ENCODE results near the gene KLF7. TPM values are rescaled to one million over a fixed set of nuclear protein-coding genes. Genes with fewer than 3 reads are reported as not detected.

KLF7 gene
- total RNA-seq, 2 experiments from 2014 or later, result 24.1 to 29.5 TPM

- peaks cover 76% of the 10 kb centered on the region for H3K4me1 Mint-ChIP-seq (ENCODE audit: low read depth)
- H3K9me3 Mint-ChIP-seq, result no peaks in the 10 kb centered on the region
- ChIA-PET POLR2A (interaction anchor here (0.6 to 1.1 kb wide), 2 partner anchors 10 to 321 kb away, joined by 3 to 4 read pairs; no protein-coding TSS in a partner anchor), CTCF (interaction anchor here (1.1 to 1.2 kb wide), 2 partner anchors 9 to 88 kb away, joined by 3 read pairs; no protein-coding TSS in a partner anchor)
- no peak for DNase-seq
- H3K36me3 Mint-ChIP-seq, result peaks cover 9% of the 10 kb centered on the region
- intact Hi-C loops (cut with micrococcal nuclease), result no loop called here
- no peak overlapping the region for H3K27ac Mint-ChIP-seq
- no peak overlapping the region for H3K4me3 Mint-ChIP-seq
- no peaks in the 10 kb centered on the region for H3K27me3 Mint-ChIP-seq
These were observed 31.8 kb downstream of the KLF7 start for GRCh38 chr2:207133820-207134519.

- no peak for DNase-seq
- no peak overlapping the region for H3K4me3 Mint-ChIP-seq
- ChIA-PET POLR2A (no interaction called here), CTCF (no interaction called here)
- peaks cover 71% of the 10 kb centered on the region for H3K4me1 Mint-ChIP-seq (ENCODE audit: low read depth)
- H3K36me3 Mint-ChIP-seq, result peaks cover 6% of the 10 kb centered on the region
- H3K27me3 Mint-ChIP-seq, result no peaks in the 10 kb centered on the region
- no peaks in the 10 kb centered on the region for H3K9me3 Mint-ChIP-seq
- no peak overlapping the region for H3K27ac Mint-ChIP-seq
- intact Hi-C loops (cut with micrococcal nuclease), result no loop called here
These were observed 32.3 kb downstream of the KLF7 start for GRCh38 chr2:207133458-207133819.

- H3K27ac Mint-ChIP-seq, result peak overlapping the region; percentile 39
- H3K4me1 Mint-ChIP-seq (ENCODE audit: low read depth), result peaks cover 62% of the 10 kb centered on the region
- no peaks in the 10 kb centered on the region for H3K9me3 Mint-ChIP-seq
- H3K4me3 Mint-ChIP-seq, result no peak overlapping the region
- no peaks in the 10 kb centered on the region for H3K27me3 Mint-ChIP-seq
- peaks cover 13% of the 10 kb centered on the region for H3K36me3 Mint-ChIP-seq
- intact Hi-C loops (cut with micrococcal nuclease), result no loop called here
- ChIA-PET CTCF (interaction anchor here (1.0 kb wide), 1 partner anchor 58 kb away, joined by 3 read pairs; no protein-coding TSS in a partner anchor), POLR2A (interaction anchor here (0.9 kb wide), 1 partner anchor 10 kb away, joined by 3 read pairs; no protein-coding TSS in a partner anchor)
- no peak for DNase-seq
These were observed 33.7 kb downstream of the KLF7 start for GRCh38 chr2:207132019-207132418.

- Mint-ChIP-seq H3K36me3 (peaks cover 13% of the 10 kb centered on the region), H3K4me3 (no peak overlapping the region), H3K27ac (peak overlapping the region; percentile 39), H3K4me1 (ENCODE audit: low read depth) (peaks cover 65% of the 10 kb centered on the region), H3K27me3 (no peaks in the 10 kb centered on the region), H3K9me3 (no peaks in the 10 kb centered on the region)
- DNase-seq, result no peak
- ChIA-PET POLR2A (interaction anchor here (0.9 kb wide), 1 partner anchor 10 kb away, joined by 3 read pairs; no protein-coding TSS in a partner anchor), CTCF (interaction anchor here (1.0 kb wide), 1 partner anchor 57 kb away, joined by 3 read pairs; no protein-coding TSS in a partner anchor)
- intact Hi-C loops (cut with micrococcal nuclease), result no loop called here
These were observed 34.2 kb downstream of the KLF7 start for GRCh38 chr2:207131594-207131993.

- H3K27me3 Mint-ChIP-seq, result no peaks in the 10 kb centered on the region
- H3K9me3 Mint-ChIP-seq, result no peaks in the 10 kb centered on the region
- peaks cover 13% of the 10 kb centered on the region for H3K36me3 Mint-ChIP-seq
- POLR2A ChIA-PET, result no interaction called here
- H3K4me1 Mint-ChIP-seq (ENCODE audit: low read depth), result peaks cover 66% of the 10 kb centered on the region
- H3K27ac Mint-ChIP-seq, result peak overlapping the region; percentile 61
- intact Hi-C loops (cut with micrococcal nuclease), result no loop called here
- no peak overlapping the region for H3K4me3 Mint-ChIP-seq
- DNase-seq, result no peak
- CTCF ChIA-PET, result interaction anchor here (0.7 kb wide), 1 partner anchor 13 kb away, joined by 3 read pairs; no protein-coding TSS in a partner anchor
These were observed 34.7 kb downstream of the KLF7 start for GRCh38 chr2:207130958-207131521.

- H3K4me1 Mint-ChIP-seq (ENCODE audit: low read depth), result peaks cover 65% of the 10 kb centered on the region
- CTCF ChIA-PET, result no interaction called here
- POLR2A ChIA-PET, result no interaction called here
These were observed 35.9 kb downstream of the KLF7 start for GRCh38 chr2:207129821-207130220.

GRCh38 chr2:207128867-207129266 lies 36.9 kb downstream of the KLF7 start:
- intact Hi-C loops (cut with micrococcal nuclease), result loop anchor here (10.0 kb wide), 1 partner anchor 144 kb away; no protein-coding TSS in a partner anchor

More at GRCh38 chr2:207129821-207130220, 35.9 kb downstream of the KLF7 start:
- H3K4me3 Mint-ChIP-seq, result no peak overlapping the region
- peaks cover 13% of the 10 kb centered on the region for H3K36me3 Mint-ChIP-seq
- no peak overlapping the region for H3K27ac Mint-ChIP-seq
- no peak for DNase-seq
- H3K27me3 Mint-ChIP-seq, result no peaks in the 10 kb centered on the region
- intact Hi-C loops (cut with micrococcal nuclease), result loop anchor here (10.0 kb wide), 1 partner anchor 145 kb away; no protein-coding TSS in a partner anchor
- H3K9me3 Mint-ChIP-seq, result no peaks in the 10 kb centered on the region

GRCh38 chr2:207126724-207127308 lies 38.9 kb downstream of the KLF7 start:
- no peak for DNase-seq
- ChIA-PET POLR2A (no interaction called here), CTCF (interaction anchor here (0.6 kb wide), 1 partner anchor 303 kb away, joined by 3 read pairs; no protein-coding TSS in a partner anchor)
- Mint-ChIP-seq H3K4me3 (no peak overlapping the region), H3K4me1 (ENCODE audit: low read depth) (peaks cover 70% of the 10 kb centered on the region), H3K27ac (no peak overlapping the region), H3K9me3 (no peaks in the 10 kb centered on the region), H3K27me3 (no peaks in the 10 kb centered on the region), H3K36me3 (peaks cover 28% of the 10 kb centered on the region)
- intact Hi-C loops (cut with micrococcal nuclease), result loop anchor here (10.0 kb wide), 1 partner anchor 142 kb away; no protein-coding TSS in a partner anchor

More at GRCh38 chr2:207128867-207129266, 36.9 kb downstream of the KLF7 start:
- no peaks in the 10 kb centered on the region for H3K27me3 Mint-ChIP-seq
- no peak for DNase-seq
- no peaks in the 10 kb centered on the region for H3K9me3 Mint-ChIP-seq
- peaks cover 65% of the 10 kb centered on the region for H3K4me1 Mint-ChIP-seq (ENCODE audit: low read depth)
- no peak overlapping the region for H3K27ac Mint-ChIP-seq
- ChIA-PET CTCF (no interaction called here), POLR2A (no interaction called here)
- H3K4me3 Mint-ChIP-seq, result no peak overlapping the region
- peaks cover 18% of the 10 kb centered on the region for H3K36me3 Mint-ChIP-seq

- H3K27me3 Mint-ChIP-seq, result no peaks in the 10 kb centered on the region
- DNase-seq, result no peak
- H3K9me3 Mint-ChIP-seq, result no peaks in the 10 kb centered on the region
- CTCF ChIA-PET, result interaction anchor here (1.0 to 1.1 kb wide), 2 partner anchors 31 to 51 kb away, joined by 3 to 4 read pairs; no protein-coding TSS in a partner anchor
- H3K36me3 Mint-ChIP-seq, result peaks cover 37% of the 10 kb centered on the region
- H3K4me3 Mint-ChIP-seq, result no peak overlapping the region
- peak overlapping the region; percentile 44 for H3K27ac Mint-ChIP-seq
- intact Hi-C loops (cut with micrococcal nuclease), result loop anchor here (1.0 to 10.0 kb wide), 8 partner anchors 32 to 207 kb away; no protein-coding TSS in a partner anchor
- H3K4me1 Mint-ChIP-seq (ENCODE audit: low read depth), result peaks cover 63% of the 10 kb centered on the region
- POLR2A ChIA-PET, result interaction anchor here (0.6 to 1.7 kb wide), 8 partner anchors 11 to 162 kb away, joined by 3 to 4 read pairs (median 3); partner anchors contain the start of gene KLF7
These were observed 41.9 kb downstream of the KLF7 start for GRCh38 chr2:207123776-207124391.

GRCh38 chr2:207123335-207123744 lies 42.4 kb downstream of the KLF7 start:
- peaks cover 63% of the 10 kb centered on the region for H3K4me1 Mint-ChIP-seq (ENCODE audit: low read depth)
- peak overlapping the region; percentile 85 for H3K27ac Mint-ChIP-seq
- intact Hi-C loops (cut with micrococcal nuclease), result loop anchor here (1.0 to 10.0 kb wide), 8 partner anchors 33 to 207 kb away; no protein-coding TSS in a partner anchor
- CTCF ChIA-PET, result interaction anchor here (1.0 to 1.1 kb wide), 2 partner anchors 31 to 50 kb away, joined by 3 to 4 read pairs; no protein-coding TSS in a partner anchor
- no peaks in the 10 kb centered on the region for H3K27me3 Mint-ChIP-seq
- H3K4me3 Mint-ChIP-seq, result no peak overlapping the region
- DNase-seq, result peak; percentile 84
- no peaks in the 10 kb centered on the region for H3K9me3 Mint-ChIP-seq
- POLR2A ChIA-PET, result interaction anchor here (0.6 to 1.7 kb wide), 9 partner anchors 11 to 214 kb away, joined by 3 to 4 read pairs (median 3); partner anchors contain the start of gene KLF7
- H3K36me3 Mint-ChIP-seq, result peaks cover 37% of the 10 kb centered on the region

- Mint-ChIP-seq H3K9me3 (no peaks in the 10 kb centered on the region), H3K27me3 (no peaks in the 10 kb centered on the region), H3K4me3 (no peak overlapping the region), H3K4me1 (ENCODE audit: low read depth) (peaks cover 66% of the 10 kb centered on the region), H3K36me3 (peaks cover 36% of the 10 kb centered on the region), H3K27ac (peak overlapping the region; percentile 85)
- ChIA-PET CTCF (interaction anchor here (1.0 to 1.1 kb wide), 2 partner anchors 32 to 50 kb away, joined by 3 to 4 read pairs; no protein-coding TSS in a partner anchor), POLR2A (interaction anchor here (0.6 to 1.7 kb wide), 7 partner anchors 14 to 215 kb away, joined by 3 to 4 read pairs (median 3); no protein-coding TSS in a partner anchor)
- no peak for DNase-seq
- intact Hi-C loops (cut with micrococcal nuclease), result loop anchor here (1.0 to 10.0 kb wide), 8 partner anchors 34 to 208 kb away; no protein-coding TSS in a partner anchor
These were observed 43.0 kb downstream of the KLF7 start for GRCh38 chr2:207122651-207123334.

All from activated CD4-positive, alpha-beta memory T cell treated with anti-CD3 and anti-CD28 coated beads for 36 hours (primary cell).